Lung (tissue), 12 donors: ENCODE measurements around the gene CAMK4. TPM values are rescaled to one million over a fixed set of nuclear protein-coding genes. Genes with fewer than 3 reads are reported as not detected.
A peak's percentile ranks its signal among the peaks of the same experiment; 100 is the strongest.

Experiments
- ATAC-seq: fragments of 200-7000 bp; cut with Tn5 transposase; one replicate; pipeline ENCODE4 v1.9.1; 2020; ENCODE audit warnings: moderate number of reproducible peaks; ENCODE audit not compliant: insufficient read depth, low FRiP score
- DNase-seq, 3 donors: peaks; one replicate each; pipeline ENCODE4 v3.0.0-alpha.2; 2013 to 2017
- H3K27ac ChIP-seq, 2 donors: one replicate each; pipeline ENCODE4 v1.5.1; 2013; ENCODE audit warnings: mild to moderate bottlenecking in 2 of 2, moderate library complexity in 2 of 2, control low read depth in 1 of 2, inconsistent platforms in 1 of 2, low read depth in 1 of 2, low read length in 1 of 2
- H3K27me3 ChIP-seq, 3 donors: one replicate each; pipeline ENCODE4 v1.5.1; 2013; ENCODE audit warnings: low read length in 2 of 3; ENCODE audit not compliant: control insufficient read depth in 3 of 3, insufficient read depth in 3 of 3
- H3K36me3 ChIP-seq, 4 donors: one replicate each; pipeline ENCODE4 v1.5.1; 2013; ENCODE audit warnings: low read length in 4 of 4, mild to moderate bottlenecking in 1 of 4, moderate library complexity in 1 of 4; ENCODE audit not compliant: control insufficient read depth in 4 of 4, insufficient read depth in 4 of 4
- H3K4me1 ChIP-seq, 5 donors: one replicate each; pipeline ENCODE4 v1.5.1; 2013; ENCODE audit warnings: low read length in 5 of 5, mild to moderate bottlenecking in 2 of 5, moderate library complexity in 1 of 5; ENCODE audit not compliant: control insufficient read depth in 5 of 5, insufficient read depth in 5 of 5
- H3K4me3 ChIP-seq: one replicate; pipeline ENCODE4 v1.5.1; 2013; ENCODE audit warnings: mild to moderate bottlenecking, control low read depth, moderate library complexity
- H3K9ac ChIP-seq, 2 donors: one replicate each; pipeline ENCODE4 v1.5.1; 2013; ENCODE audit warnings: low read length in 2 of 2, control low read depth in 1 of 2; ENCODE audit not compliant: insufficient read depth in 1 of 2
- H3K9me3 ChIP-seq, 4 donors: one replicate each; pipeline ENCODE4 v1.5.1; 2013; ENCODE audit warnings: low read length in 3 of 4, mild to moderate bottlenecking in 1 of 4, moderate library complexity in 1 of 4; ENCODE audit not compliant: control insufficient read depth in 4 of 4, insufficient read depth in 3 of 4
- WGBS, 2 donors: extraction: QIAGEN DNeasy Blood & Tissue Kit; methylation state at CpG; one replicate each; pipeline ENCODE4 v1.1.7; 2013; 5-methylcytosine and 5-hydroxymethylcytosine counted together
- polyA plus RNA-seq, 2 donors: library from polyadenylated mRNA; stranded (reverse); fragments of 200-250 nt; gene quantifications; one replicate each; pipeline ENCODE4 v1.2.1, GENCODE V29; 2013
- total RNA-seq, 2 donors: library from RNA; depleted of rRNA in 1 of 2; stranded (reverse); fragments of >200 nt in 1 of 2; gene quantifications; one replicate each; pipeline ENCODE4 v1.2.1, GENCODE V29; 2014 to 2021
- TF ChIP-seq, protein P1 (sequence below): IDR thresholded peaks from 2 replicates; pipeline ENCODE4 v1.5.1; 2012; ENCODE audit warnings: mild to moderate bottlenecking; ENCODE audit errors: control extremely low read depth, extremely low read depth
- donor health status: control.
- donor health status: control.
- donor health status: Bipolar disorder and iron deficiency.
- donor health status: healthy.
- donor health status: DM: yes; HTN: yes; CAD: no.

The CAMK4 gene
- total and polyA plus RNA-seq, 4 donors: 0.18 to 27.7 (median 0.73) TPM

GRCh38 chr5:111439473-111440075 is 215.4 kb downstream of the CAMK4 start:
- Histone ChIP-seq H3K4me3 (no peak overlapping the region), H3K27ac (no peak overlapping the region), H3K9ac (no peak overlapping the region), H3K27me3 (no peaks in the 10 kb centered on the region), H3K9me3 (no peaks in the 10 kb centered on the region), H3K36me3 (no peaks in the 10 kb centered on the region), H3K4me1 (no peaks in the 10 kb centered on the region)
- 82 to 93% methylated on average over 1 of the region's 1 CpG for WGBS, 2 donors
- DNase-seq (no peak), ATAC-seq (peak; percentile 41)
- TF ChIP-seq, protein P1, sequence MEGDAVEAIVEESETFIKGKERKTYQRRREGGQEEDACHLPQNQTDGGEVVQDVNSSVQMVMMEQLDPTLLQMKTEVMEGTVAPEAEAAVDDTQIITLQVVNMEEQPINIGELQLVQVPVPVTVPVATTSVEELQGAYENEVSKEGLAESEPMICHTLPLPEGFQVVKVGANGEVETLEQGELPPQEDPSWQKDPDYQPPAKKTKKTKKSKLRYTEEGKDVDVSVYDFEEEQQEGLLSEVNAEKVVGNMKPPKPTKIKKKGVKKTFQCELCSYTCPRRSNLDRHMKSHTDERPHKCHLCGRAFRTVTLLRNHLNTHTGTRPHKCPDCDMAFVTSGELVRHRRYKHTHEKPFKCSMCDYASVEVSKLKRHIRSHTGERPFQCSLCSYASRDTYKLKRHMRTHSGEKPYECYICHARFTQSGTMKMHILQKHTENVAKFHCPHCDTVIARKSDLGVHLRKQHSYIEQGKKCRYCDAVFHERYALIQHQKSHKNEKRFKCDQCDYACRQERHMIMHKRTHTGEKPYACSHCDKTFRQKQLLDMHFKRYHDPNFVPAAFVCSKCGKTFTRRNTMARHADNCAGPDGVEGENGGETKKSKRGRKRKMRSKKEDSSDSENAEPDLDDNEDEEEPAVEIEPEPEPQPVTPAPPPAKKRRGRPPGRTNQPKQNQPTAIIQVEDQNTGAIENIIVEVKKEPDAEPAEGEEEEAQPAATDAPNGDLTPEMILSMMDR: no peak

DNA sequence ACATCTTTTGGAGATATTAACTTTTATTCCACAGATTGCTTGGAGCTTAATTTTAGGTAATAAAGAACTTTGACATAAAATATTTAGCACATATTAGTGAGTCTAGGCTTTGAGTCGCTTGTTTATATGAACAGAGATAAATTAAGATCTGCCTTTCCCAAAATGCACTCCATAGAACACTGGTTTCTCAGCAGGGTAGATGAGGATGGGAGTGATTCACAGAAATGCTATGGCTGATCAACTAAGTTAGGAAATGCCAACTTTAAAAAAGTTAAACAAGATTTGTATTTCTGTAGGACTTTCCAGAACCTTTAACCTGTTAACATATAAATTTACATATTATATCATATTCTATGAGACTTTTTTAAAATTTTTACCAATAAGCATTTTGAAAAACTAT is 222.9 kb downstream of the CAMK4 start:
- ATAC-seq: no peak
- no peak overlapping the region for H3K4me3 ChIP-seq
- no peaks in the 10 kb centered on the region for H3K36me3 ChIP-seq
- no peak overlapping the region for H3K27ac ChIP-seq
- peaks cover 0 to 6% (median 0%) of the 10 kb centered on the region in 5 donors for H3K4me1 ChIP-seq
- no peaks in the 10 kb centered on the region for H3K27me3 ChIP-seq
- no peak for DNase-seq
- WGBS, 2 donors: 74 to 88% methylated on average over 1 of the region's 1 CpG
- H3K9ac ChIP-seq: no peak overlapping the region
- TF ChIP-seq, protein P1: no peak
- H3K9me3 ChIP-seq: no peaks in the 10 kb centered on the region

- Histone ChIP-seq H3K27ac (no peak overlapping the region), H3K9ac (no peak overlapping the region), H3K4me3 (no peak overlapping the region), H3K4me1 (peaks cover 0 to 6% (median 0%) of the 10 kb centered on the region in 5 donors), H3K27me3 (no peaks in the 10 kb centered on the region), H3K36me3 (no peaks in the 10 kb centered on the region), H3K9me3 (no peaks in the 10 kb centered on the region)
- TF ChIP-seq, protein P1: no peak
- ATAC-seq (no peak), DNase-seq (peak in 1 of 3 donors; percentile 40)
- WGBS, 2 donors: 8 to 17% methylated on average over 2 of the region's 2 CpGs
Measured at GRCh38 chr5:111447822-111448221, 223.6 kb downstream of the CAMK4 start.

- no peak for ATAC-seq
- 94% methylated on average over 1 of the region's 1 CpG for WGBS, 2 donors
Measured at GRCh38 chr5:111453295-111453694, 229.1 kb downstream of the CAMK4 start.

More at GRCh38 chr5:111453295-111453694, 229.1 kb downstream of the CAMK4 start:
- Histone ChIP-seq H3K27me3 (no peaks in the 10 kb centered on the region), H3K27ac (no peak overlapping the region), H3K9me3 (no peaks in the 10 kb centered on the region), H3K9ac (no peak overlapping the region), H3K4me3 (no peak overlapping the region), H3K4me1 (peaks cover 0 to 29% (median 4%) of the 10 kb centered on the region in 5 donors), H3K36me3 (no peaks in the 10 kb centered on the region)
- TF ChIP-seq, protein P1: no peak
- DNase-seq: no peak
